Smooth muscle cell (in vitro differentiated cells): ENCODE measurements around the gene AGBL5. TPM values are rescaled to one million over a fixed set of nuclear protein-coding genes. Genes with fewer than 3 reads are reported as not detected.

Experiments used
- DNase-seq: peaks from one replicate; lab custom pipeline; 2025; ENCODE audit not compliant: unreplicated experiment; lab: John Stamatoyannopoulos, UW
- H2AFZ ChIP-seq: fragments of 200-600 bp; sonication (generic); 2 replicates; pipeline ENCODE4 v1.6.0; 2016; ENCODE audit warnings: antibody characterized with exemption, low read depth, mild to moderate bottlenecking
- H3F3A ChIP-seq: fragments of 200-600 bp; sonication (generic); 2 replicates; pipeline ENCODE4 v1.6.0; 2017; ENCODE audit warnings: antibody characterized with exemption, low read depth
- H3K27ac ChIP-seq: fragments of 200-600 bp; sonication (generic); 2 replicates; pipeline ENCODE4 v1.5.1; 2016; ENCODE audit warnings: low read depth, mild to moderate bottlenecking
- H3K27me3 ChIP-seq: fragments of 200-600 bp; sonication (generic); 2 replicates; pipeline ENCODE4 v1.6.1; 2016; ENCODE audit warnings: low read depth, mild to moderate bottlenecking
- H3K36me3 ChIP-seq: fragments of 200-600 bp; sonication (generic); 2 replicates; pipeline ENCODE4 v1.5.1; 2016; ENCODE audit warnings: low read depth
- H3K4me1 ChIP-seq: fragments of 200-600 bp; sonication (generic); 2 replicates; pipeline ENCODE4 v1.5.1; 2016; ENCODE audit warnings: low read depth
- H3K4me2 ChIP-seq: fragments of 200-600 bp; sonication (generic); 2 replicates; pipeline ENCODE4 v1.6.0; 2016; ENCODE audit warnings: mild to moderate bottlenecking
- H3K4me3 ChIP-seq: fragments of 200-600 bp; sonication (generic); 2 replicates; pipeline ENCODE4 v1.5.1; 2016; ENCODE audit warnings: mild to moderate bottlenecking
- H3K79me2 ChIP-seq: fragments of 200-600 bp; sonication (generic); 2 replicates; pipeline ENCODE4 v1.6.0; 2016; ENCODE audit warnings: low read depth, mild to moderate bottlenecking
- H3K9ac ChIP-seq: fragments of 200-600 bp; sonication (generic); 2 replicates; pipeline ENCODE4 v1.6.0; 2016; ENCODE audit warnings: low read depth
- H3K9me3 ChIP-seq: fragments of 200-600 bp; sonication (generic); replicated peaks from 2 replicates; pipeline ENCODE4 v1.5.1; 2016; ENCODE audit warnings: low read depth
- H4K20me1 ChIP-seq: fragments of 200-600 bp; sonication (generic); 2 replicates; pipeline ENCODE4 v1.6.0; 2016; ENCODE audit warnings: low read depth
- WGBS: methylation state at CpG from one replicate; pipeline ENCODE4 v1.1.7; 2016; ENCODE audit warnings: low lambda C conversion rate; 5-methylcytosine and 5-hydroxymethylcytosine counted together
- polyA plus RNA-seq: library from polyadenylated mRNA; unstranded; fragments of >200 nt; fragmentation: Nextera tagmentation; extraction: Ambion mirVana; gene quantifications from 2 replicates; pipeline ENCODE4 v1.2.1, GENCODE V29; 2016
- total RNA-seq: library from RNA; depleted of rRNA; stranded (reverse); fragments of >200 nt; gene quantifications from 2 replicates; pipeline ENCODE4 v1.2.3, GENCODE V29; 2014
- TF ChIP-seq, protein P1 (sequence below): fragments of 200-600 bp; sonication (generic); IDR thresholded peaks from 2 replicates; pipeline ENCODE4 v1.5.1; 2017; ENCODE audit warnings: borderline replicate concordance, mild to moderate bottlenecking, antibody characterized with exemption; ENCODE audit not compliant: insufficient read depth, poor library complexity, severe bottlenecking

The AGBL5 gene
- total and polyA plus RNA-seq, 2 experiments from 2014 or later: 13.7 to 17.1 TPM

DNA sequence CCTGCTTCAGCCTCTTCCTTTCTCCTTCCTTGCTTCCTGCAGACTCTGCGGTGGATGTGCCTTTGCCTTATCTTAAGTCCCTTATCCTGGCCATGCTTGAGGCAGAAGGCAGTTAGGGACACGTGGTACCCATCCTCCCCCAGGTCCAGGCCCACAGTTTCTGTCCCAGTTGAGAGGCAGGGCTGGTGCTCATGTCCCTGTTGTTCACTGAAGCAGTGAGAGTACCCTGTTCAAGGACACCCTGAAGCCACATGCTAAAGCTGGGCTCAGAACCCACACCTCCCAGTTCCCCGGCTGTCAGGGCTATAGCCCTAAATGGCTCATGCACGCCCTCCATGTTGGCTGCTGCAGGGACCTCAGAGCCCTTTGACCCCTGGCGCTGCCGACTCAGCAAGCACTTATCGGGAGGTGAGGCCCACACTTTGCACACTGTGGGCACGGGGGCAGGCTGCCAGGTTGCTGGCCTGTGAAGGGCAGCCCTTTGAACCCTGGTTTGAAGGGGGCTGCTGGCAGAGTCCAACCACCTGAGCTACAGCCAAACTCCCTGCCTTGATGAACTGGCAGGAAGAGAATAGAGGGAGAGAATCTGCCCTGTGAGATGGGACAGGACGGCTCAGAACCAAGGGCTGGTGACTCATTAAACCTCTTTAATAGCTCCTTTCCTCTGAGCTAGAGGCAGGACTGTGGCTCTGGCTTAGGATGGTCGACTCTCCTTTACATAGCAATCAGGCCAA, 41.4 kb downstream of the AGBL5 start:
- Histone ChIP-seq H4K20me1 (no peaks in the 10 kb centered on the region), H3K36me3 (no peaks in the 10 kb centered on the region), H2AFZ (no peak overlapping the region), H3K4me1 (no peaks in the 10 kb centered on the region), H3K9ac (no peak overlapping the region), H3K4me3 (no peak overlapping the region), H3K9me3 (no peaks in the 10 kb centered on the region), H3K4me2 (no peak overlapping the region), H3K79me2 (no peaks in the 10 kb centered on the region), H3K27ac (no peak overlapping the region), H3K27me3 (no peaks in the 10 kb centered on the region), H3F3A (no peaks in the 10 kb centered on the region)
- TF ChIP-seq, protein P1, sequence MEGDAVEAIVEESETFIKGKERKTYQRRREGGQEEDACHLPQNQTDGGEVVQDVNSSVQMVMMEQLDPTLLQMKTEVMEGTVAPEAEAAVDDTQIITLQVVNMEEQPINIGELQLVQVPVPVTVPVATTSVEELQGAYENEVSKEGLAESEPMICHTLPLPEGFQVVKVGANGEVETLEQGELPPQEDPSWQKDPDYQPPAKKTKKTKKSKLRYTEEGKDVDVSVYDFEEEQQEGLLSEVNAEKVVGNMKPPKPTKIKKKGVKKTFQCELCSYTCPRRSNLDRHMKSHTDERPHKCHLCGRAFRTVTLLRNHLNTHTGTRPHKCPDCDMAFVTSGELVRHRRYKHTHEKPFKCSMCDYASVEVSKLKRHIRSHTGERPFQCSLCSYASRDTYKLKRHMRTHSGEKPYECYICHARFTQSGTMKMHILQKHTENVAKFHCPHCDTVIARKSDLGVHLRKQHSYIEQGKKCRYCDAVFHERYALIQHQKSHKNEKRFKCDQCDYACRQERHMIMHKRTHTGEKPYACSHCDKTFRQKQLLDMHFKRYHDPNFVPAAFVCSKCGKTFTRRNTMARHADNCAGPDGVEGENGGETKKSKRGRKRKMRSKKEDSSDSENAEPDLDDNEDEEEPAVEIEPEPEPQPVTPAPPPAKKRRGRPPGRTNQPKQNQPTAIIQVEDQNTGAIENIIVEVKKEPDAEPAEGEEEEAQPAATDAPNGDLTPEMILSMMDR: no peak
- WGBS: 69% methylated on average over 10 of the region's 10 CpGs
- DNase-seq: no peak

DNA sequence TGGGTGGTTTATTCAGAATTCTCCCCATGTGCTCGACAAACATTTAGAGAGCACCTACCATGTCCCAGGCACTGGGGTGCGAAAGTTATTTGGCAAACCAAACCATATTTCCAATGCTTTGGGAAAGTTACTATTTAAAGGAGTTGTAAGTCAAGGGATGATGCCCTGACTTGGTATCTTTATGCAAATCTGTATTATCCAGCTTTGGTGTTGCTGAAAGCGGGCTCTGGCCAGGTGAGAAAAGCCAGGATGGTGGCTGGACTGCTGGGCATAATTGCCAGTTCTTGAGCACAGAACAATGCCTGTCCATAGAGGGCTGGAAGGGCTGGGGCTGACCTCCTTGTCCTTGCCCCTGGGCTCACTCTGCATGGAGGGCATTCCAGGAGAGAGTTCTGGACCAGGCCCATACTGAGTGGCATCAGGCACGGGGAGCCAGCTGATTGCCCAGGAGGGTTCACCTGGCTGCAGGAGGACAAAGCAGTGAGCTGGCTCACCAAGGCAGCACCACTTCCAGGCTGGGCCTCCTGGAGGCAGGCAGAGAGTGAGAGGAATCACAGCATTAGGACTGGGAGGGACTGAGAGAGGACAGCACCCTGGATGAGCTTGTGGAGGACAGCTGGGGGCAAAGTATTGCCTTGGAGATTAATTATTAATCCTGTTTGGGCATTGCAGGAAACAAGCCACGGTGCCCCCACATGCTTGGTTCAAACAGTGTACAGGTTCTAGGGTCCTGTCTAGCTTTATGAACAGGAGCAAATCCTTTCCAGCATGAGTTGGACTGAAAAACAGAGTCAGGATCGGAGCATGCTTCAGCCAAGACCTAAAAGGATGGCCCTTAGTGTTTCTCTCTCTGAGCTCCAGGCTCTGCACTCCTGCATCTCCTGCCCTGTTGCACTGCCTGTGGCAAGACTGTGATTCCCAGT, 42.2 kb downstream of the AGBL5 start:
- WGBS: 91% methylated on average over 6 of the region's 6 CpGs
- no peak for DNase-seq
- Histone ChIP-seq H3F3A (no peaks in the 10 kb centered on the region), H3K4me3 (no peak overlapping the region), H3K4me2 (no peak overlapping the region), H3K36me3 (no peaks in the 10 kb centered on the region), H3K27me3 (no peaks in the 10 kb centered on the region), H3K27ac (no peak overlapping the region), H3K4me1 (no peaks in the 10 kb centered on the region), H2AFZ (no peak overlapping the region), H3K79me2 (no peaks in the 10 kb centered on the region), H4K20me1 (no peaks in the 10 kb centered on the region), H3K9ac (no peak overlapping the region), H3K9me3 (no peaks in the 10 kb centered on the region)
- TF ChIP-seq, protein P1: no peak

DNA sequence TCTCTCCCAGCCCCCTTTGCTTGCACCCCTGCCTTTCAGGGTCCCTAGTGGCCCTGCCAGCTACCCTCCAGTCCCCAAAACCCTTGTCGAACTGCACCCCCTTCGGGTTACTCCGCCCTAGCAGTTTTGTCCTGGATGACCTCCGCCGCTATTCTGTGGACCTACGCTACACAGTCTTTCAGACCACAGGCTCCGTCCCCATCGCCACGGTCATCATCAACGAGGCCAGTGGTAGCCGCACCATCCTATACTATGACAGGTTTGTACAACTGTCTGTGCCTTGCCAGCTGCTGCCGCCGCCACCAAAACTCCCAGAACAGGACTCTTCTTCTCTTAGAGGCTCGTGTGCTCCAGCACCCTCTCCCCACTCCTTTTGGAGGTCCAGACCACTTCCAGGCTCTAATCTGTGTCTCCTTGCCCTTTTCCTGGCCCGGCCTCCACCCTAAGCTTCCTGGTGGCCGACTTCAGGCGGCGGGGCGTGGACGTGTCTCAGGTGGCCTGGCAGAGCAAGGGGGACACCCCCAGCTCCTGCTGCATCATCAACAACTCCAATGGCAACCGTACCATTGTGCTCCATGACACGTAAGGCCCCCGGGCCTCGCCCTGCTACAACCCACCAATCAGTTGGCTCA, 43.0 kb downstream of the AGBL5 start:
- H3K4me2 ChIP-seq: no peak overlapping the region
- H3K79me2 ChIP-seq: no peaks in the 10 kb centered on the region
- H3K4me1 ChIP-seq: no peaks in the 10 kb centered on the region
- H3K9ac ChIP-seq: no peak overlapping the region
- H3K27me3 ChIP-seq: no peaks in the 10 kb centered on the region
- DNase-seq: no peak
- WGBS: 95% methylated on average over 24 of the region's 24 CpGs
- H3K27ac ChIP-seq: no peak overlapping the region
- no peaks in the 10 kb centered on the region for H3K36me3 ChIP-seq
- H3F3A ChIP-seq: no peaks in the 10 kb centered on the region
- TF ChIP-seq, protein P1: no peak
- H2AFZ ChIP-seq: no peak overlapping the region
- no peak overlapping the region for H3K4me3 ChIP-seq
- no peaks in the 10 kb centered on the region for H3K9me3 ChIP-seq
- no peaks in the 10 kb centered on the region for H4K20me1 ChIP-seq
